Measurements from ENCODE around the gene ZBP1.

Gene ZBP1

GRCh38 chr20:57571782-57572416, 48.3 kb downstream of the ZBP1 start:
- no peak for DNase-seq (ENCODE audit: low read depth in 2 of 2)

- no peak for DNase-seq (ENCODE audit: low read depth in 2 of 2)
Measured at GRCh38 chr20:57570920-57571319, 49.3 kb downstream of the ZBP1 start.

GRCh38 chr20:57570145-57570850, 49.9 kb downstream of the ZBP1 start:
- no peak for DNase-seq (ENCODE audit: low read depth in 2 of 2)

GRCh38 chr20:57568960-57569359, 51.3 kb downstream of the ZBP1 start:
- DNase-seq (ENCODE audit: low read depth in 2 of 2) = no peak

GRCh38 chr20:57568088-57568896, 51.9 kb downstream of the ZBP1 start:
- DNase-seq (ENCODE audit: low read depth in 2 of 2) = no peak

- DNase-seq (ENCODE audit: low read depth in 2 of 2) = no peak
Measured at GRCh38 chr20:57567471-57568079, 52.7 kb downstream of the ZBP1 start.

GRCh38 chr20:57566803-57567459, 53.3 kb downstream of the ZBP1 start:
- no peak for DNase-seq (ENCODE audit: low read depth in 2 of 2)

GRCh38 chr20:57566399-57566798, 53.8 kb downstream of the ZBP1 start:
- no peak for DNase-seq (ENCODE audit: low read depth in 2 of 2)

GRCh38 chr20:57564951-57565642, 55.1 kb downstream of the ZBP1 start:
- DNase-seq (ENCODE audit: low read depth in 2 of 2) = no peak

GRCh38 chr20:57564180-57564802, 55.9 kb downstream of the ZBP1 start:
- no peak for DNase-seq (ENCODE audit: low read depth in 2 of 2)

GRCh38 chr20:57563522-57563921, 56.7 kb downstream of the ZBP1 start:
- DNase-seq (ENCODE audit: low read depth in 2 of 2) = no peak

GRCh38 chr20:57562541-57563465, 57.4 kb downstream of the ZBP1 start:
- DNase-seq (ENCODE audit: low read depth in 2 of 2) = no peak

GRCh38 chr20:57561356-57562279, 58.6 kb downstream of the ZBP1 start:
- DNase-seq (ENCODE audit: low read depth in 2 of 2) = no peak

- DNase-seq (ENCODE audit: low read depth in 2 of 2) = no peak
Measured at GRCh38 chr20:57560554-57561355, 59.5 kb downstream of the ZBP1 start, which contains the start of gene PCK1. PCK1 (plus strand) TSS chr20:57561110; CDS start chr20:57561412, 302 bp downstream.

GRCh38 chr20:57559658-57560553, 60.3 kb downstream of the ZBP1 start:
- no peak for DNase-seq (ENCODE audit: low read depth in 2 of 2)

GRCh38 chr20:57559289-57559634, 61.0 kb downstream of the ZBP1 start:
- DNase-seq (ENCODE audit: low read depth in 2 of 2) = no peak
